NT2/D1 (cell line): Measurements from ENCODE around the gene R3HDM4.
"Not testable (repeated sequence)": the region's sequence is repeated elsewhere in the genome, so short reads cannot be mapped to it uniquely, and the experiment has no call there.

ENCODE experiments used
- YY1 ChIP-seq: IDR thresholded peaks from 2 replicates; pipeline ENCODE4 v1.6.1; 2011; ENCODE audit not compliant: insufficient read length, insufficient read depth
- ZNF274 ChIP-seq: IDR thresholded peaks from 2 replicates; pipeline ENCODE4 v1.6.1; 2011; ENCODE audit warnings: mild to moderate bottlenecking, low read depth, low read length

GRCh38 chr19:877992-878660 lies 34.9 kb downstream of the R3HDM4 start:
- TF ChIP-seq ZNF274, YY1: not testable (repeated sequence)
